GM12873 (cell line): ENCODE results near the gene CYFIP1.

Source experiments
- TF ChIP-seq, protein P1 (sequence below): IDR thresholded peaks from 2 replicates; pipeline ENCODE4 v1.5.1; 2012; ENCODE audit warnings: low read depth, mild to moderate bottlenecking, moderate library complexity, low read length, control low read depth; ENCODE audit not compliant: insufficient read depth; ENCODE audit errors: missing control alignments

CYFIP1 gene

DNA sequence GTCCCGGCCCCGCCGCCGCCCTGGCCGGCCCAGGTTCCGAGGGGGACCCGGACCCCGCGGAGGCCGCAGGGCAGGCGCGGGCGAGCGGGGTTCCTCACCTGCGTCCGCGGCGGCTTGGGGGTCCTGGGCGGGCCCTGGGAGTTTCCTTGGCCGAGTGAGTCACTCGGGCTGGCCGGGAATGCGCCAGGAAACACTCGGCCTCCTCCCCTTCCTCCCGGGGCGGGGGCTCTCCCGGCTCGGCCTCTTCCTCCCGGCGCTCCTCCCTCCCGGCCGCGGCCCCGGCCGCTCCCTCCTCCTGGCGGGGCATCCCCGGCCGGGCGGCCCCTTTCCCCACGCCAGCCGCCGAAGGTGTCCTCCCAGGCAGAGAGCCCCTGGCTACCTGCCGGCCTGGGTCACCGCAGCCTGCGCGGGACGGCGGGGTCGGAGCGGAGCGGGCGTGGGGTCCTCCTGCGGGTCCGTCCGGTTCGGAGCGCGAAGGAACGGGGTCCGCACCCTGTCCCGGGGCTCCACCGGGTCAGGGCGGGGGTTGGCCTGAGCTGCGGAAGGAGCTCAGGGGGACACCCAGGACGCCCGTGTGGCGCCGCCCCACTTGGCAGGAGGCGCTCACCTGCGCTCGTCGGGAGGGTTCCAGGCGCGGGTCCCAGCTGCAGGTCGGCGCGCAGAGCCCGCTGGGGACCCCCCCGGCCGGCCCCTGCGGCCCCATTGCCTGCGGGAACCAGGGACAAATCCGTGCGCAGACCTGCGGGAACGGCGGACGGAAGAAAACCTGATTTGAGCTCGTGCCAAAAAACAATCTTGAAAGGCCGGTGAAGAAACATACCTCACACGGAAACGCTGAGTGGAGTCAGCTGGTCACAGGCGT is at the start of gene CYFIP1:
Gene CYFIP1, minus strand, starts transcription at position 180 of the 862 bp plus-strand sequence. CDS start 33,083 bp downstream, outside the sequence.
- TF ChIP-seq, protein P1, sequence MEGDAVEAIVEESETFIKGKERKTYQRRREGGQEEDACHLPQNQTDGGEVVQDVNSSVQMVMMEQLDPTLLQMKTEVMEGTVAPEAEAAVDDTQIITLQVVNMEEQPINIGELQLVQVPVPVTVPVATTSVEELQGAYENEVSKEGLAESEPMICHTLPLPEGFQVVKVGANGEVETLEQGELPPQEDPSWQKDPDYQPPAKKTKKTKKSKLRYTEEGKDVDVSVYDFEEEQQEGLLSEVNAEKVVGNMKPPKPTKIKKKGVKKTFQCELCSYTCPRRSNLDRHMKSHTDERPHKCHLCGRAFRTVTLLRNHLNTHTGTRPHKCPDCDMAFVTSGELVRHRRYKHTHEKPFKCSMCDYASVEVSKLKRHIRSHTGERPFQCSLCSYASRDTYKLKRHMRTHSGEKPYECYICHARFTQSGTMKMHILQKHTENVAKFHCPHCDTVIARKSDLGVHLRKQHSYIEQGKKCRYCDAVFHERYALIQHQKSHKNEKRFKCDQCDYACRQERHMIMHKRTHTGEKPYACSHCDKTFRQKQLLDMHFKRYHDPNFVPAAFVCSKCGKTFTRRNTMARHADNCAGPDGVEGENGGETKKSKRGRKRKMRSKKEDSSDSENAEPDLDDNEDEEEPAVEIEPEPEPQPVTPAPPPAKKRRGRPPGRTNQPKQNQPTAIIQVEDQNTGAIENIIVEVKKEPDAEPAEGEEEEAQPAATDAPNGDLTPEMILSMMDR = no peak

DNA sequence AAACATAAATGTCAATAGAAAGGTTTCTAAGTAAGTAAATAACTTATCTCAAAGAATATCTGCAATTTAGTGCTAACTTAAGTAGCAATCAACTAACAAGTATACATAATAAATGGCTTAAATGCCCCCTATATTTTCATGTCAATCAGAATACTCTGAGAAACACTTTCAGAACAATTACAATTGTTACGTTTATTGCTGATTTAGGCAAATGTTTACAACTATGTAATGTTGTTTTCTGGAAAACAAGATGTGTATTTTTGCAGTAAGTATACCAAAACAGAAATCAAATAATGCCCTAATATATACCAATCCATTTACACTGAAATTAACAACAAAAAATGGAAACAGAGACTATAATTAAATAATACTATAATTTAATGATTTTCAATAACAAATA is 46.0 kb upstream of the CYFIP1 start:
- TF ChIP-seq, protein P1 = no peak

DNA sequence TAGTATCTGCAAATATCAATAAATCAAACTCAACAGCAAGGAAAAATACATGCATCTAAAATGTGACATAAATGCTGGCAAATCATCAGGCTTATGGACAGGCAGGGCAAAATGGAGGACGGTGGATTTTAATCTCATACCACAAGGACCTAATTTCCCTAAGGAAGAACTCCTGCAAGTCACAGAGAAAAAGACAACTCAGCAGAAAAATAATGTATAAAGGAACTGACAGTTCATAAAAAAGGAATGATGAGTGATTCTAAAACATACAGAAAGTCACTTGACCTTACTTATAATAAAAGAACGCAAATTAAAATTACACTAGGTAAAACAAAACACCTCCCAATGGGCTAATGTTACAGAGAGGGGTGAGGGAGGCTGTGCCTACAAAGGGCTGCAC is 42.0 kb upstream of the CYFIP1 start:
- TF ChIP-seq, protein P1 = no peak

DNA sequence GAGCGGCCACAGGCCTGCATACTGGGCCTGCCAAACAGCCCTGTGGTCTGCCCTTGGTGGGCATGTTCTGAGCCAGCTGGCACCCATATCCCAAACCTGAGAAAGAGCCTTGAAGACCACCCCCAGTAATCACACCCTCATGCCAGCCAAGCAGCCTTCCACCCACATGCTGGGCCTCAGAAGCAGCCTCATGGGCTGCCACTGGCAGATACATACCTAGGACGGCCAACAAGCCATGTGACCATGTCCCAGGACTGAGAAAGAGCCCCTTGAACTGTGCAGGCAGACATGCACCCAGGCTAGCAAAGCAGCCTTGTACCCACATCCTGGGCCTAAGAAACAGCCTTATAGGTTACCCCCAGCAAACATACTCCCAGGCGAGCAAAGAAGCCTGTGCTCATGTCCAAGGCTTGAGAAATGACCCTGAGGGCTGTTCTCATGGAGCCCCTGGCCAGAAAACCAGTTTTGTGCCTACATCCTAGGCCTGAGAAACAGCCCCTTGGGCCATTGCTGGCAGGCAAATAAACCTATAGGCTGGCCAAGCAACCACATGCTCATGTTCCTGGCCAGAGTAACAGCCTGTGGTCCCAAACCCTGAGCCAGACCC is 34.3 kb upstream of the CYFIP1 start:
- TF ChIP-seq, protein P1 = no peak

DNA sequence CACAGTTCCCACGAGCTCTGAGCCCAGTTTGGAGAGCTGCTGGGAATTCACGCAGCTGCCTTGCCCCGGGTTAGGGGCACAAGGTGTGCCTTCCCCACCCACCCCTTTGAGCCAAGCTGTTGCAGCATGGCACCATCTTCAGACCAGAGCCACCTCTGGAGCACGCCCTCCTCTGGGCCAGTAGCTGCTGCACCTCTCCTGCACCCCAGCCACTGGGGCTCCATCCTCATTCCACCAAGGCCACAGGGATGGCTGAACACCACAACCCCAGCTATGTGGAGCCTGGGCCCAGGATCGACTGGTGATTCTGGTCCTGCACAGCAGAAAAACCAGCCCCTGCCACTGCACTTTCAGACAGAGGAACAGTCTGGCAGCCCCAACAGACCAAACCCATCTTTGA is 33.5 kb upstream of the CYFIP1 start:
- TF ChIP-seq, protein P1 = no peak

DNA sequence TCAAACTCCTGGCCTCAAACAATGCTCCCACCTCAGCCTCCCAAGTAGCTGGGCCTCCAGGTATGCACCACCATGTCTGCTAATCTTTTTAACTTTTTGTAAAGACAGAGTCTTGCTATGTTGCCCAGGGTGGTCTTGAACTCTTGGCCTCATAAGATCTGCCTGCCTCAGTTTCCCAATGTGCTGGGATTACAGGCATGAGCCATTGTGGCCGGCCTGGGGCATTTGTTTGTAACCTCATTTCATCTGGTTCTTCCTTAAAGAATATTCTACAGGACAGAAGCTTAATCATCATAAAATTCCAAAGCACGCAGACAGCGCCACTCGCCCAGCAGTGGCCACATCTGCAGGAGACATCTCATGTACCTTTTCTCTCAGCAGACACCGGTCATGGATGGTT is 23.6 kb upstream of the CYFIP1 start:
- TF ChIP-seq, protein P1 = no peak

DNA sequence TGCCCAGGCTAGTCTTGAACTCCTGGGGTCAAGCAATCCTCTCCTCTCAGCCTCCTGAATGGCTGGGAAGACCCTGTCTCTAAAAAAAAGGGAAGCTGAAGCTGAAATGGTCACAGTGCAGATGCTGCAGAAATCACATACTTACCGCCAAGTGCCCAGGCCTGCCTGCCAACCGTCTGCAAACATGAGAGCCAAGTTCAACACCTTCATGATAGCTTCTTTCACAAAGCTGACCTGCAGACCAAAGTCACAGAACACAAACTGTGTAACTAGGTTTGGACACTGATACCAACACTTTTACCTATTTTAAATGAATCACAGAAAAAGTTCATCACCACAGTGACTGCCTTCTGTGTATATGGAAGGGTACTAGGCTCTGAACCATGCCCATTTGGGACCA is 22.8 kb upstream of the CYFIP1 start:
- TF ChIP-seq, protein P1 = no peak
